Suprapubic skin (tissue), 4 donors: Measurements from ENCODE around the gene NME7. TPM values are rescaled to one million over a fixed set of nuclear protein-coding genes. Genes with fewer than 3 reads are reported as not detected.

ENCODE experiments used
- DNase-seq, 2 donors: peaks; one replicate each; pipeline ENCODE4 v3.0.0-alpha.2; 2019; ENCODE audit warnings: low spot score in 2 of 2
- H3K27ac ChIP-seq: fragments of 200-600 bp; sonication (generic); one replicate; pipeline ENCODE4 v1.5.1; 2019
- H3K27me3 ChIP-seq: fragments of 200-600 bp; sonication (generic); one replicate; pipeline ENCODE4 v1.5.1; 2019
- H3K36me3 ChIP-seq: fragments of 200-600 bp; sonication (generic); one replicate; pipeline ENCODE4 v1.5.1; 2019
- H3K4me1 ChIP-seq: fragments of 200-600 bp; sonication (generic); one replicate; pipeline ENCODE4 v1.5.1; 2019
- H3K4me3 ChIP-seq: fragments of 200-600 bp; sonication (generic); one replicate; pipeline ENCODE4 v1.5.1; 2019; ENCODE audit warnings: mild to moderate bottlenecking
- H3K9me3 ChIP-seq: fragments of 200-600 bp; sonication (generic); one replicate; pipeline ENCODE4 v1.5.1; 2019
- EP300 ChIP-seq: sonication (generic); formaldehyde crosslinking; IDR thresholded peaks from one replicate; pipeline ENCODE4 v1.6.1; 2017; ENCODE audit warnings: antibody characterized with exemption
- POLR2A ChIP-seq, 2 donors: fragments of 450-650 bp; IDR thresholded peaks; one replicate each; pipeline ENCODE4 v1.6.1; 2017; ENCODE audit warnings: antibody characterized with exemption in 2 of 2, mild to moderate bottlenecking in 2 of 2, moderate library complexity in 2 of 2
- POLR2AphosphoS5 ChIP-seq, 3 donors: sonication (generic); formaldehyde crosslinking; IDR thresholded peaks; one replicate each; pipeline ENCODE4 v1.6.1; 2017; ENCODE audit warnings: antibody characterized with exemption in 3 of 3
- WGBS: methylation state at CpG from one replicate; pipeline ENCODE4 v1.1.5; 2018; 5-methylcytosine and 5-hydroxymethylcytosine counted together
- total RNA-seq, 4 donors: library from RNA; depleted of rRNA; stranded (reverse); fragments of >200 nt; gene quantifications; one replicate each; pipeline ENCODE4 v1.1.0, GENCODE V29; 2016
- TF ChIP-seq, protein P1 (sequence below), 2 donors: fragments of 200-600 bp in 1 of 2; fragments of 450-650 bp in 1 of 2; sonication (generic) in 1 of 2; IDR thresholded peaks; one replicate each; pipeline ENCODE4 v1.5.1; 2016 to 2019; ENCODE audit warnings: antibody characterized with exemption in 2 of 2, mild to moderate bottlenecking in 1 of 2, moderate library complexity in 1 of 2

The NME7 gene
- total RNA-seq, 4 donors from 2014 or later: 9.5 to 13.9 (median 11.7) TPM

DNA sequence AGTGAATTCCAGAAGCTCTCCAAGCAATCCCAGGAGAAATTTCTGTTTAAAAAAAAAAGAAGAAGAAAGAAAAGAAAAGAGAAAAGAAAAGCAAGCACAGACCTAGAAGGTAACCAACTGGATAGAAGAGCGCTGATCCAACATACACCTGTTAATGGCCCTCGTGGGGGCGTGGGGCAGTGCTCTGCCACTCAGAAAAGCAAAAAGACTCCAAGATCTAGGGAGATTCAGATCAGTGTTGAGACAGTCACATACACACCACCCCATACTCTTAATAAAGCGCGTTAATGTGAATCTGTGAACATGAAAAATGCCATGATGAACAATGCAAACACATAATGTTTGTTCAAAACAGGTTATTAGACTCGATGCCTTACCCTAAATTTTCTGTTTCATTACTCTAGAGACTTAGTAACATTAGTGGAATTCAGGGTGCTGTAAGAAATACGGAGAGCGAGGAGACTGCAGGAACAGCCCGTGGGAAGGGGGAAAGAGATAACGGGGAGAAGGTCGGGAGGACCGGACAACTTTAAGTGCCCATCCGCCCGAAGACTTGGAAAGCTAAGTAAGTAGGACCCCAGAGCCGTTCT, 406 bp downstream of the NME7 start:
- peak overlapping the region; percentile 80 for H3K4me3 ChIP-seq
- TF ChIP-seq POLR2AphosphoS5 (IDR thresholded peaks at IDR 0.05) (no peak), EP300 (no peak), POLR2A (IDR thresholded peaks at IDR 0.05) (no peak)
- TF ChIP-seq, protein P1, sequence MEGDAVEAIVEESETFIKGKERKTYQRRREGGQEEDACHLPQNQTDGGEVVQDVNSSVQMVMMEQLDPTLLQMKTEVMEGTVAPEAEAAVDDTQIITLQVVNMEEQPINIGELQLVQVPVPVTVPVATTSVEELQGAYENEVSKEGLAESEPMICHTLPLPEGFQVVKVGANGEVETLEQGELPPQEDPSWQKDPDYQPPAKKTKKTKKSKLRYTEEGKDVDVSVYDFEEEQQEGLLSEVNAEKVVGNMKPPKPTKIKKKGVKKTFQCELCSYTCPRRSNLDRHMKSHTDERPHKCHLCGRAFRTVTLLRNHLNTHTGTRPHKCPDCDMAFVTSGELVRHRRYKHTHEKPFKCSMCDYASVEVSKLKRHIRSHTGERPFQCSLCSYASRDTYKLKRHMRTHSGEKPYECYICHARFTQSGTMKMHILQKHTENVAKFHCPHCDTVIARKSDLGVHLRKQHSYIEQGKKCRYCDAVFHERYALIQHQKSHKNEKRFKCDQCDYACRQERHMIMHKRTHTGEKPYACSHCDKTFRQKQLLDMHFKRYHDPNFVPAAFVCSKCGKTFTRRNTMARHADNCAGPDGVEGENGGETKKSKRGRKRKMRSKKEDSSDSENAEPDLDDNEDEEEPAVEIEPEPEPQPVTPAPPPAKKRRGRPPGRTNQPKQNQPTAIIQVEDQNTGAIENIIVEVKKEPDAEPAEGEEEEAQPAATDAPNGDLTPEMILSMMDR (IDR thresholded peaks at IDR 0.05): no peak
- H3K36me3 ChIP-seq: peaks cover 6% of the 10 kb centered on the region
- H3K9me3 ChIP-seq: no peaks in the 10 kb centered on the region
- peak overlapping the region; percentile 84 for H3K27ac ChIP-seq
- peaks cover 23% of the 10 kb centered on the region for H3K4me1 ChIP-seq
- no peaks in the 10 kb centered on the region for H3K27me3 ChIP-seq
- WGBS: 8% methylated on average over 15 of the region's 15 CpGs
- DNase-seq: no peak

DNA sequence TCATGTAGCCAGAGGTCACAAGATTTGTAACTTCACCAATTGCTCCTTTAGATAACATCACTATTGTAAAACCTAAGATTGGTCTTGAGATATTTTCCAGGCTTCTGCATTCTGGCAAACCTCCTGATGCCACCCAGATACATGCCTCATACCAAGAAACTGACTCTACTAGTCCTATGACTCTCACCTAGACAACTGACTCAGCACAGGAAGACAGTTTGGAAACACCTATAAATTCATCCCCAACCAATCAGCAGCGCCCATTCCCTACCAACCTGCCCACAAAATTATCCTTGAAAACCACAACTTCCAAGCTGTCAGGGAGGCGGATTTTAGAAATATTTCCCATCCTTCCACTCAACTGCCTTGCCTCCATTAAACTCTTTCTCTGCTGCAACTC, 2.6 kb downstream of the NME7 start:
- Histone ChIP-seq H3K27me3 (no peaks in the 10 kb centered on the region), H3K9me3 (no peaks in the 10 kb centered on the region), H3K4me1 (peaks cover 23% of the 10 kb centered on the region), H3K27ac (no peak overlapping the region), H3K4me3 (no peak overlapping the region), H3K36me3 (no peaks in the 10 kb centered on the region)
- no peak for DNase-seq
- no peak for TF ChIP-seq POLR2A (IDR thresholded peaks at IDR 0.05)
- TF ChIP-seq, protein P1 (IDR thresholded peaks at IDR 0.05): no peak
- no peak for TF ChIP-seq POLR2AphosphoS5 (IDR thresholded peaks at IDR 0.05)
- 100% methylated on average over 2 of the region's 2 CpGs for WGBS

GRCh38 chr1:169363046-169363730, 4.4 kb downstream of the NME7 start:
- H3K9me3 ChIP-seq: no peaks in the 10 kb centered on the region
- TF ChIP-seq POLR2A (IDR thresholded peaks at IDR 0.05) (no peak), EP300 (no peak)
- H3K27ac ChIP-seq: no peak overlapping the region
- H3K4me3 ChIP-seq: no peak overlapping the region
- H3K4me1 ChIP-seq: peaks cover 10% of the 10 kb centered on the region
- 72% methylated on average over 5 of the region's 5 CpGs for WGBS
- no peak for DNase-seq
- H3K27me3 ChIP-seq: no peaks in the 10 kb centered on the region
- H3K36me3 ChIP-seq: no peaks in the 10 kb centered on the region

GRCh38 chr1:169361281-169361680, 6.3 kb downstream of the NME7 start:
- H3K27ac ChIP-seq: no peak overlapping the region
- no peaks in the 10 kb centered on the region for H3K36me3 ChIP-seq
- H3K27me3 ChIP-seq: no peaks in the 10 kb centered on the region
- TF ChIP-seq POLR2AphosphoS5 (IDR thresholded peaks at IDR 0.05) (no peak), POLR2A (IDR thresholded peaks at IDR 0.05) (no peak), EP300 (no peak)
- TF ChIP-seq, protein P1 (IDR thresholded peaks at IDR 0.05): no peak
- no peaks in the 10 kb centered on the region for H3K9me3 ChIP-seq
- 90% methylated on average over 7 of the region's 7 CpGs for WGBS
- no peak for DNase-seq
- no peak overlapping the region for H3K4me3 ChIP-seq
- H3K4me1 ChIP-seq: peaks cover 2% of the 10 kb centered on the region

DNA sequence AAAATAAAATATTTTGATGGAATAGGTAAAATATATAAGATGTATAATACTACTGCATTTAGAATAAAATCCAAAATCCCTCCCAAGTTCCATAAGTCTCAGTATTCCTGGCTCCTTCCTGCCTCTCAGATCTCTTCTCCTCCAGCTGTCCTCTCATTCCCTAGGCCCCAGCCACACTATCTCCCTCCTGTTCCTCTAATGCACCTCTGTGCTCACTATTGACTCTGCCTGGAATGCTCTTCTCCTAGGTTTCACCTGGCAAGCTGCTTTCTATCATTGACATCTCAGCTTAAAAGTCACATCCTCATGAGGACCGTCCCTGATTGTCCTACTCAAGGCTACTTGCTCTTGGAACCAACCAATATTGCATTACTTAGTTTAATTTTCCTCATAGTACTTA, 7.2 kb downstream of the NME7 start:
- H3K9me3 ChIP-seq: no peaks in the 10 kb centered on the region
- H3K4me1 ChIP-seq: peaks cover 2% of the 10 kb centered on the region
- no peaks in the 10 kb centered on the region for H3K36me3 ChIP-seq
- TF ChIP-seq, protein P1 (IDR thresholded peaks at IDR 0.05): no peak
- TF ChIP-seq EP300 (no peak), POLR2AphosphoS5 (IDR thresholded peaks at IDR 0.05) (no peak), POLR2A (IDR thresholded peaks at IDR 0.05) (no peak)
- DNase-seq: no peak
- no peaks in the 10 kb centered on the region for H3K27me3 ChIP-seq
- 94% methylated on average over 1 of the region's 1 CpG for WGBS
- H3K4me3 ChIP-seq: no peak overlapping the region
- H3K27ac ChIP-seq: no peak overlapping the region
